HepG2 (cell line): Measurements from ENCODE around the gene TLE2. TPM values are rescaled to one million over a fixed set of nuclear protein-coding genes. Genes with fewer than 3 reads are reported as not detected.

ENCODE experiments used
- polyA plus RNA-seq, 8 experiments: library from polyadenylated mRNA; depleted of rRNA in 3 of 8; stranded (reverse) in 7 of 8; unstranded in 1 of 8; fragments of >200 nt; fragmentation: Illumina TruSeq in 4 of 8; extraction: Trizol in 4 of 8; gene quantifications; 2 replicates each; pipeline versions ENCODE4 v1.2.1 to v1.2.3, GENCODE V29; 2011 to 2016; ENCODE audit warnings: low read depth in 4 of 8, missing spikeins in 1 of 8, mixed read lengths in 1 of 8; ENCODE audit not compliant: insufficient read depth in 1 of 8
- total RNA-seq, 5 experiments: library from RNA; depleted of rRNA; stranded (reverse); fragments of >200 nt; fragmentation: Illumina TruSeq; extraction: Trizol; gene quantifications; 2 replicates each; pipeline ENCODE4 v1.2.3, GENCODE V29; 2016; ENCODE audit warnings: low read depth in 1 of 5

The TLE2 gene
- total and polyA plus RNA-seq, 2 of the 13 experiments (the other 11 are each of a cell fraction or from before 2014, with no cell fraction given), result 0.07 to 0.81 TPM

Other genes with a start within 250 kb of the TLE2 start
- 47.4 and 47.5 TPM in 2 replicates for gene SGTA, start 246.0 kb downstream of the TLE2 start, total RNA-seq (2016; rRNA removed; fragmentation: Illumina TruSeq; extraction: Trizol)
- 43.0 and 43.9 TPM in 2 replicates for gene SGTA, start 246.0 kb downstream of the TLE2 start, polyA plus RNA-seq (2011; rRNA removed)
- gene THOP1, start 243.8 kb downstream of the TLE2 start, total RNA-seq (2016; rRNA removed; fragmentation: Illumina TruSeq; extraction: Trizol), result 98.1 and 116 TPM in 2 replicates
- 74.4 and 81.4 TPM in 2 replicates for gene THOP1, start 243.8 kb downstream of the TLE2 start, polyA plus RNA-seq (2011; rRNA removed)
- 2.7 and 3.0 TPM in 2 replicates for gene ZNF554, start 209.4 kb downstream of the TLE2 start, total RNA-seq (2016; rRNA removed; fragmentation: Illumina TruSeq; extraction: Trizol)
- 2.2 and 2.4 TPM in 2 replicates for gene ZNF554, start 209.4 kb downstream of the TLE2 start, polyA plus RNA-seq (2011; rRNA removed)
- gene ZNF555, start 187.8 kb downstream of the TLE2 start, total RNA-seq (2016; rRNA removed; fragmentation: Illumina TruSeq; extraction: Trizol), result 8.0 and 12.4 TPM in 2 replicates
- 5.0 and 5.3 TPM in 2 replicates for gene ZNF555, start 187.8 kb downstream of the TLE2 start, polyA plus RNA-seq (2011; rRNA removed)
- 28.6 and 41.2 TPM in 2 replicates for gene ZNF556, start 161.9 kb downstream of the TLE2 start, total RNA-seq (2016; rRNA removed; fragmentation: Illumina TruSeq; extraction: Trizol)
- gene ZNF556, start 161.9 kb downstream of the TLE2 start, polyA plus RNA-seq (2011; rRNA removed), result 4.2 and 5.5 TPM in 2 replicates
- 17.5 and 25.8 TPM in 2 replicates for gene ZNF57, start 128.4 kb downstream of the TLE2 start, total RNA-seq (2016; rRNA removed; fragmentation: Illumina TruSeq; extraction: Trizol)
- 6.6 and 8.0 TPM in 2 replicates for gene ZNF57, start 128.4 kb downstream of the TLE2 start, polyA plus RNA-seq (2011; rRNA removed)
- gene ZNF77, start 84.3 kb downstream of the TLE2 start, total RNA-seq (2016; rRNA removed; fragmentation: Illumina TruSeq; extraction: Trizol), result 11.5 and 12.6 TPM in 2 replicates
- 7.1 and 7.8 TPM in 2 replicates for gene ZNF77, start 84.3 kb downstream of the TLE2 start, polyA plus RNA-seq (2011; rRNA removed)
- gene TLE6, start 51.7 kb downstream of the TLE2 start, total RNA-seq (2016; rRNA removed; fragmentation: Illumina TruSeq; extraction: Trizol), result 0.24 and 0.28 TPM in 2 replicates
- gene TLE6, start 51.7 kb downstream of the TLE2 start, polyA plus RNA-seq (2011; rRNA removed), result 5.5 and 6.4 TPM in 2 replicates
- 51.6 and 62.8 TPM in 2 replicates for gene TLE5, start 33.2 kb upstream of the TLE2 start, total RNA-seq (2016; rRNA removed; fragmentation: Illumina TruSeq; extraction: Trizol)
- gene TLE5, start 33.2 kb upstream of the TLE2 start, polyA plus RNA-seq (2011; rRNA removed), result 189 and 246 TPM in 2 replicates
- gene GNA11, start 65.1 kb upstream of the TLE2 start, total RNA-seq (2016; rRNA removed; fragmentation: Illumina TruSeq; extraction: Trizol), result 18.8 and 26.8 TPM in 2 replicates
- gene GNA11, start 65.1 kb upstream of the TLE2 start, polyA plus RNA-seq (2011; rRNA removed), result 16.0 and 16.8 TPM in 2 replicates
- not detected in 2 replicates for gene GNA15, start 106.8 kb upstream of the TLE2 start, total RNA-seq (2016; rRNA removed; fragmentation: Illumina TruSeq; extraction: Trizol)
- gene GNA15, start 106.8 kb upstream of the TLE2 start, polyA plus RNA-seq (2011; rRNA removed), result not detected in 2 replicates
- 0.07 TPM in 1 of 2 replicates, not detected in the other for gene S1PR4, start 149.5 kb upstream of the TLE2 start, total RNA-seq (2016; rRNA removed; fragmentation: Illumina TruSeq; extraction: Trizol)
- gene S1PR4, start 149.5 kb upstream of the TLE2 start, polyA plus RNA-seq (2011; rRNA removed), result 0.09 and 0.33 TPM in 2 replicates
- gene NCLN, start 156.7 kb upstream of the TLE2 start, total RNA-seq (2016; rRNA removed; fragmentation: Illumina TruSeq; extraction: Trizol), result 20.0 and 56.0 TPM in 2 replicates
- 42.6 and 55.5 TPM in 2 replicates for gene NCLN, start 156.7 kb upstream of the TLE2 start, polyA plus RNA-seq (2011; rRNA removed)
- 0.14 and 0.31 TPM in 2 replicates for gene CELF5, start 195.4 kb upstream of the TLE2 start, total RNA-seq (2016; rRNA removed; fragmentation: Illumina TruSeq; extraction: Trizol)
- gene CELF5, start 195.4 kb upstream of the TLE2 start, polyA plus RNA-seq (2011; rRNA removed), result 0.84 and 0.91 TPM in 2 replicates